ENCODE data around the gene PDCL2.
"Not testable (repeated sequence)": the region's sequence is repeated elsewhere in the genome, so short reads cannot be mapped to it uniquely, and the experiment has no call there.

Gene PDCL2

GRCh38 chr4:55582773-55583172, 9.3 kb downstream of the PDCL2 start:
- DNase-seq: not testable (repeated sequence)

- no peak for DNase-seq
Observed at GRCh38 chr4:55578341-55579010, 13.6 kb downstream of the PDCL2 start.

GRCh38 chr4:55575513-55575912, 16.5 kb downstream of the PDCL2 start:
- no peak for DNase-seq

- DNase-seq: no peak
Observed at GRCh38 chr4:55574252-55574651, 17.8 kb downstream of the PDCL2 start.

- no peak for DNase-seq
Observed at GRCh38 chr4:55571806-55572205, 20.2 kb downstream of the PDCL2 start.

GRCh38 chr4:55568905-55569504, 23.0 kb downstream of the PDCL2 start:
- no peak for DNase-seq

- no peak for DNase-seq
Observed at GRCh38 chr4:55561889-55562288, 30.2 kb downstream of the PDCL2 start.

- no peak for DNase-seq
Observed at GRCh38 chr4:55560096-55560495, 31.9 kb downstream of the PDCL2 start.

- no peak for DNase-seq
Observed at GRCh38 chr4:55554453-55555030, 37.5 kb downstream of the PDCL2 start.

GRCh38 chr4:55553441-55554201, 38.4 kb downstream of the PDCL2 start:
- no peak for DNase-seq

- not testable (repeated sequence) for DNase-seq
Observed at GRCh38 chr4:55551964-55552363, 40.1 kb downstream of the PDCL2 start.

- no peak for DNase-seq
Observed at GRCh38 chr4:55549888-55550287, 42.2 kb downstream of the PDCL2 start.

GRCh38 chr4:55547918-55548317, 44.1 kb downstream of the PDCL2 start:
- no peak for DNase-seq

GRCh38 chr4:55547466-55547770, 44.6 kb downstream of the PDCL2 start:
- no peak for DNase-seq

GRCh38 chr4:55546756-55547465, 45.1 kb downstream of the PDCL2 start, which contains the start of gene CLOCK:
TSS of gene CLOCK (minus strand) at chr4:55546909. CDS start at chr4:55482785, 64,124 bp downstream.
- peak; percentile 94 for DNase-seq

GRCh38 chr4:55546506-55546755, 45.6 kb downstream of the PDCL2 start:
- DNase-seq: no peak

GRCh38 chr4:55545641-55546505, 46.2 kb downstream of the PDCL2 start:
- peak; percentile 78 for DNase-seq

- DNase-seq: peak; percentile 2
Observed at GRCh38 chr4:55545151-55545550, 46.9 kb downstream of the PDCL2 start.

GRCh38 chr4:55543858-55544257, 48.2 kb downstream of the PDCL2 start:
- DNase-seq: no peak

- no peak for DNase-seq
Observed at GRCh38 chr4:55540271-55540670, 51.8 kb downstream of the PDCL2 start.

GRCh38 chr4:55539658-55540057, 52.4 kb downstream of the PDCL2 start:
- DNase-seq: no peak

GRCh38 chr4:55538531-55538930, 53.5 kb downstream of the PDCL2 start:
- no peak for DNase-seq

Data from NCI-H345 (cell line).